MM.1S (cell line): ENCODE data around the gene C8A.

Source experiments
- EZH2 ChIP-seq: fragments of 300-600 bp; sonication (generic); optimal IDR thresholded peaks from 2 replicates; pipeline ENCODE3; 2017; ENCODE audit warnings: low read depth, mild to moderate bottlenecking, antibody characterized with exemption, low read length, mixed read lengths
- EZH2phosphoT487 ChIP-seq: fragments of 300-600 bp; sonication (generic); IDR thresholded peaks from 2 replicates; pipeline ENCODE4 v1.6.1; 2018; ENCODE audit warnings: antibody characterized with exemption, low read length
- TF ChIP-seq, protein P1 (sequence below): fragments of 300-600 bp; sonication (generic); IDR thresholded peaks from 2 replicates; pipeline ENCODE4 v1.5.1; 2016; ENCODE audit warnings: antibody characterized with exemption, low read length, mixed read lengths

DNA sequence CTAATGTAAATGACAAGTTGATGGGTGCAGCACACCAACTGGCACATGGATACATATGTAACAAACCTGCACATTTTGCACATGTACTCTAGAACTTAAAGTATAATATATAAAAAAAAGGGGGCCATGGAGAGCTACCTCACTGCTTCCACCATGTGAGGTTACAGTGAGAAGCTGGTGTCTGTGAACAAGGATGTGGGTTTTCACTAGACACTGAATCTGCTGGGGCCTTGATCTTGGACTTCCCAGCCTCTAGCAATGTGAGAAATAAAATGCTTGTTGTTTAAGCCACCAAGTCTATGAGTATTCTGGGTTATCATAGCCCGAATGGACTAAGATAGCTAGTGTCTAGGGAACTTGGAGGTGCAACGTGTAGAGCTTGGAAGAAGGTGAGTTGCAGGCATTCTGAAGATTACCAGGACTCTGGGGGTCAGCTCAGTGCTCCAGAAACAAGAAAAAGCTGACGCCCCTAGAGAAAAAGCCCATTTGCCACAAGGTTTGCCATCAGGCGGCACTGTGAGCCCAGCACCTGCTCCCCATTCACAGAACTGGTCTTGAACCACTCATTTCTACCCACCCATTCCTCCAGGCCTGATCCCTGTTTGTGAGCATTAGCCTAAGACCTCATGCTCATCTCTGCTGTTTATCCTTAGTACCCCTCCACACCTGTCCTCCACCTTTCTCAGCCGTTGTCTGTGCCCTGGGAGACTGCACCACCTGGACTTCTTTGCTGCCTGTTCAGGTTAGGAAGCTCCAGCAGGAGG, 20.3 kb upstream of the C8A start:
- TF ChIP-seq, protein P1, sequence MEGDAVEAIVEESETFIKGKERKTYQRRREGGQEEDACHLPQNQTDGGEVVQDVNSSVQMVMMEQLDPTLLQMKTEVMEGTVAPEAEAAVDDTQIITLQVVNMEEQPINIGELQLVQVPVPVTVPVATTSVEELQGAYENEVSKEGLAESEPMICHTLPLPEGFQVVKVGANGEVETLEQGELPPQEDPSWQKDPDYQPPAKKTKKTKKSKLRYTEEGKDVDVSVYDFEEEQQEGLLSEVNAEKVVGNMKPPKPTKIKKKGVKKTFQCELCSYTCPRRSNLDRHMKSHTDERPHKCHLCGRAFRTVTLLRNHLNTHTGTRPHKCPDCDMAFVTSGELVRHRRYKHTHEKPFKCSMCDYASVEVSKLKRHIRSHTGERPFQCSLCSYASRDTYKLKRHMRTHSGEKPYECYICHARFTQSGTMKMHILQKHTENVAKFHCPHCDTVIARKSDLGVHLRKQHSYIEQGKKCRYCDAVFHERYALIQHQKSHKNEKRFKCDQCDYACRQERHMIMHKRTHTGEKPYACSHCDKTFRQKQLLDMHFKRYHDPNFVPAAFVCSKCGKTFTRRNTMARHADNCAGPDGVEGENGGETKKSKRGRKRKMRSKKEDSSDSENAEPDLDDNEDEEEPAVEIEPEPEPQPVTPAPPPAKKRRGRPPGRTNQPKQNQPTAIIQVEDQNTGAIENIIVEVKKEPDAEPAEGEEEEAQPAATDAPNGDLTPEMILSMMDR, result no peak
- TF ChIP-seq EZH2 (no peak), EZH2phosphoT487 (no peak)
